ENCODE data around the gene ENKUR. TPM values are rescaled to one million over a fixed set of nuclear protein-coding genes. Genes with fewer than 3 reads are reported as not detected.

Gene ENKUR, protein sequence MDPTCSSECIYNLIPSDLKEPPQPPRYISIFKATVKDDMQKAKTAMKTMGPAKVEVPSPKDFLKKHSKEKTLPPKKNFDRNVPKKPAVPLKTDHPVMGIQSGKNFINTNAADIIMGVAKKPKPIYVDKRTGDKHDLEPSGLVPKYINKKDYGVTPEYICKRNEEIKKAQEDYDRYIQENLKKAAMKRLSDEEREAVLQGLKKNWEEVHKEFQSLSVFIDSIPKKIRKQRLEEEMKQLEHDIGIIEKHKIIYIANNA
- polyA plus RNA-seq (2012; ENCODE audit: insufficient read length, low read depth), result not detected

DNA sequence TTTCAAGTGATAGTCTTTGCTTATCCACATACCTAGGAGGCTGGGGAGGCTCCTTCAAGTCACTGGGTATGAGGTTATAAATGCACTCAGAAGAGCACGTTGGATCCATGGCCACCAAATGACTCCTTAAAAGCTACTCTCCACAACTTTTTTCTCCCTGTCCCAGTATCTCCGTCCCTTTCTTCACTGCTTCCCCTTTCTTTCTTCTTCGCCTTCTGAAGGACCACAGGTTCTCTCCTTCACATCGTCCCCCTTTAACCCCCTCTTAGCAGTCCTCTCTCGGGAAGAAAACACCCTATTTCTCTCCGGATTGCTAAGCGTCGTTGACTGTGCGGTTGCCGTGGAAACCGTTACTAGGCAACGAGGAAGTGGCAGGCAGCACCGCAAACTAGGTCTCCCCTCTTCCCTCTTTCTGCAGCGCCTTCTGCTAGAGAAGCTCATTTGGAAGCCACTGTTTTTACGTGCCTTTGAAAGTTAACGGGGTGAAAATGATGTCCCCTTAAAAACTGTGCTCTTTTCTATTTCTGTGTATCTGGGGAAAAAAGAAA, at the start of gene ENKUR:
ENKUR (minus strand) TSS at position 331 of the 548 bp plus-strand sequence; CDS start at position 109, 222 bp downstream.
- no peak for TF ChIP-seq TAF1 (IDR thresholded peaks at IDR 0.05; ENCODE audit: borderline replicate concordance, insufficient read depth, low read length)
- TF ChIP-seq, protein P1, sequence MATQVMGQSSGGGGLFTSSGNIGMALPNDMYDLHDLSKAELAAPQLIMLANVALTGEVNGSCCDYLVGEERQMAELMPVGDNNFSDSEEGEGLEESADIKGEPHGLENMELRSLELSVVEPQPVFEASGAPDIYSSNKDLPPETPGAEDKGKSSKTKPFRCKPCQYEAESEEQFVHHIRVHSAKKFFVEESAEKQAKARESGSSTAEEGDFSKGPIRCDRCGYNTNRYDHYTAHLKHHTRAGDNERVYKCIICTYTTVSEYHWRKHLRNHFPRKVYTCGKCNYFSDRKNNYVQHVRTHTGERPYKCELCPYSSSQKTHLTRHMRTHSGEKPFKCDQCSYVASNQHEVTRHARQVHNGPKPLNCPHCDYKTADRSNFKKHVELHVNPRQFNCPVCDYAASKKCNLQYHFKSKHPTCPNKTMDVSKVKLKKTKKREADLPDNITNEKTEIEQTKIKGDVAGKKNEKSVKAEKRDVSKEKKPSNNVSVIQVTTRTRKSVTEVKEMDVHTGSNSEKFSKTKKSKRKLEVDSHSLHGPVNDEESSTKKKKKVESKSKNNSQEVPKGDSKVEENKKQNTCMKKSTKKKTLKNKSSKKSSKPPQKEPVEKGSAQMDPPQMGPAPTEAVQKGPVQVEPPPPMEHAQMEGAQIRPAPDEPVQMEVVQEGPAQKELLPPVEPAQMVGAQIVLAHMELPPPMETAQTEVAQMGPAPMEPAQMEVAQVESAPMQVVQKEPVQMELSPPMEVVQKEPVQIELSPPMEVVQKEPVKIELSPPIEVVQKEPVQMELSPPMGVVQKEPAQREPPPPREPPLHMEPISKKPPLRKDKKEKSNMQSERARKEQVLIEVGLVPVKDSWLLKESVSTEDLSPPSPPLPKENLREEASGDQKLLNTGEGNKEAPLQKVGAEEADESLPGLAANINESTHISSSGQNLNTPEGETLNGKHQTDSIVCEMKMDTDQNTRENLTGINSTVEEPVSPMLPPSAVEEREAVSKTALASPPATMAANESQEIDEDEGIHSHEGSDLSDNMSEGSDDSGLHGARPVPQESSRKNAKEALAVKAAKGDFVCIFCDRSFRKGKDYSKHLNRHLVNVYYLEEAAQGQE (IDR thresholded peaks at IDR 0.05; ENCODE audit: insufficient read depth in 1 of 2, low read depth in 2 of 2, low read length in 2 of 2), result no peak
- no peak for TF ChIP-seq FOXP2 (optimal IDR thresholded peaks at IDR 0.05; ENCODE audit: borderline replicate concordance, extremely low read depth, extremely low read length, insufficient read depth)
- no peak for TF ChIP-seq POLR2AphosphoS5 (IDR thresholded peaks at IDR 0.05; ENCODE audit: low read depth, low read length)
- peak; percentile 9; the same call in 1 of the 2 replicates for TF ChIP-seq SIN3A (IDR thresholded peaks at IDR 0.05; ENCODE audit: borderline replicate concordance, insufficient read depth, low read length)

GRCh38 chr10:25064401-25064800, 48.4 kb upstream of the ENKUR start:
- TF ChIP-seq FOXP2 (optimal IDR thresholded peaks at IDR 0.05; ENCODE audit: borderline replicate concordance, extremely low read depth, extremely low read length, insufficient read depth) (no peak), SIN3A (IDR thresholded peaks at IDR 0.05; ENCODE audit: borderline replicate concordance, insufficient read depth, low read length) (no peak), POLR2AphosphoS5 (IDR thresholded peaks at IDR 0.05; ENCODE audit: low read depth, low read length) (no peak), TAF1 (IDR thresholded peaks at IDR 0.05; ENCODE audit: borderline replicate concordance, insufficient read depth, low read length) (no peak)
- TF ChIP-seq, protein P1 (IDR thresholded peaks at IDR 0.05; ENCODE audit: insufficient read depth in 1 of 2, low read depth in 2 of 2, low read length in 2 of 2), result no peak

DNA sequence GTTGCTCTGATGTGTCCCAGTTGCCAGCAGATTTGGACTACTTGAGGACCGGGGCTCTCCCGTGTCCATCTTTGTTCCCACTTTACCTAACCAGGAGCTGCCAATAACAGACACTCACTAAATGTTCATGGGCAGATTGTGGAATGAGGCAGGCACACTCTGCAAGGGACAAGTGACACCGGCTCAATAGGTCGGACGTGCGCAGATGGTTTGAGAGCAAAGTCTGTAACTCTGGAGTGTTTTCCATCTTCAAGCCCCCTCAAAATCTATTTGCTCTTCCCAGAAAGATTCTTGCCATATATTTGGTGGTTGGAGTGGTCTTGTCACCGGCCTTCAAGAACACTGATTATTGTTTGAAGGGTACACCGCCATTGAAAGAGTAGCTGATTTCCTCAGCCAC, 47.7 kb upstream of the ENKUR start:
- no peak for TF ChIP-seq POLR2AphosphoS5 (IDR thresholded peaks at IDR 0.05; ENCODE audit: low read depth, low read length)
- no peak for TF ChIP-seq TAF1 (IDR thresholded peaks at IDR 0.05; ENCODE audit: borderline replicate concordance, insufficient read depth, low read length)
- TF ChIP-seq FOXP2 (optimal IDR thresholded peaks at IDR 0.05; ENCODE audit: borderline replicate concordance, extremely low read depth, extremely low read length, insufficient read depth), result no peak
- TF ChIP-seq, protein P1 (IDR thresholded peaks at IDR 0.05; ENCODE audit: insufficient read depth in 1 of 2, low read depth in 2 of 2, low read length in 2 of 2), result no peak
- TF ChIP-seq SIN3A (IDR thresholded peaks at IDR 0.05; ENCODE audit: borderline replicate concordance, insufficient read depth, low read length), result no peak

- TF ChIP-seq SIN3A (IDR thresholded peaks at IDR 0.05; ENCODE audit: borderline replicate concordance, insufficient read depth, low read length) (no peak), TAF1 (IDR thresholded peaks at IDR 0.05; ENCODE audit: borderline replicate concordance, insufficient read depth, low read length) (no peak), FOXP2 (optimal IDR thresholded peaks at IDR 0.05; ENCODE audit: borderline replicate concordance, extremely low read depth, extremely low read length, insufficient read depth) (no peak), POLR2AphosphoS5 (IDR thresholded peaks at IDR 0.05; ENCODE audit: low read depth, low read length) (no peak)
- TF ChIP-seq, protein P1 (IDR thresholded peaks at IDR 0.05; ENCODE audit: insufficient read depth in 1 of 2, low read depth in 2 of 2, low read length in 2 of 2), result no peak
These were observed 47.2 kb upstream of the ENKUR start for GRCh38 chr10:25063157-25063556.
